GM18517 (cell line): ENCODE measurements around the gene SPOPL.
"Not testable (repeated sequence)": the region's sequence is repeated elsewhere in the genome, so short reads cannot be mapped to it uniquely, and the experiment has no call there.

Experiments used
- ATAC-seq: cut with Tn5 transposase; IDR thresholded peaks from one replicate; pipeline ENCODE4 v1.9.1; 2021; ENCODE audit warnings: mild to moderate bottlenecking, moderate library complexity; ENCODE audit not compliant: unreplicated experiment

The SPOPL gene

GRCh38 chr2:138523018-138523672 lies 21.6 kb downstream of the SPOPL start:
- peak; percentile 51 for ATAC-seq

GRCh38 chr2:138523673-138524042 lies 22.1 kb downstream of the SPOPL start:
- peak; percentile 21 for ATAC-seq

DNA sequence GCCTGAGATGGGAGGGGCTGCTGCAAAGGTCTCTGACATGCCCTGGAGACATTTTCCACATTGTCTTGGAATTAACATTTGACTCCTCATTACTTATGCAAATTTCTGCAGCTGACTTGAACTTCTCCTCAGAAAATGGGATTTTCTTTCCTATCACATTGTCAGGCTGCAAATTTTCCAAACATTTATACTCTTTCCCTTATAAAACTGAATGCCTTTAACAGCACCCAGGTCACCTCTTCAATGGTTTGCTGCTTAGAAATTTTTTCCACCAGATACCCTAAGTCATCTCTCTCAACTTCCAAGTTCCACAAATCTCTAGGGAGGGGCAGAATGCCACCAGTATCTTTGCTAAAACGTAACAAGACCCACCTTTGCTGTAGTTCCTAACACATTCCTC lies 22.8 kb downstream of the SPOPL start:
- not testable (repeated sequence) for ATAC-seq

GRCh38 chr2:138531913-138532312 lies 30.3 kb downstream of the SPOPL start:
- no peak for ATAC-seq

GRCh38 chr2:138534791-138535190 lies 33.2 kb downstream of the SPOPL start:
- no peak for ATAC-seq

DNA sequence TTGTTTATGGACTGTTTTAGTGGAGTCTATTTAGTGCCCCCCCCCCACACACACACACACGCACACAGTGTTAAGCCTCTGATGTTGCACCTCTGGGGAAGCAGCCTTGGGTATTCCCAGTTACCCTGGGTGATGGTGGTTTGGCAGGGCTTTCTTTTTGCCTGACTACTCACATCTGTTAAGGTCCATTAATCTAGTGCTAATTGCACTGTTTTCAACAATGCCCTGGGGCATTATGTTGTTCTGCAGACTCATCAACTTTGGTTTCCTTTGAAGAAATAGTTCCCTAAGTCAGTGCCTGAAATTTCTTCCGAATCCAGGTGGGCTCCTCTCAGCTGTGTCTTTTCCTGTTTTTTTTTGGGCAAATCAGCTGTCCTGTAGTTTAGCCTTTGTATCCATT lies 34.7 kb downstream of the SPOPL start:
- peak; percentile 52 for ATAC-seq

- ATAC-seq = no peak
Observed at GRCh38 chr2:138536740-138537139, 35.2 kb downstream of the SPOPL start.

- no peak for ATAC-seq
Observed at GRCh38 chr2:138537170-138537915, 35.8 kb downstream of the SPOPL start.

DNA sequence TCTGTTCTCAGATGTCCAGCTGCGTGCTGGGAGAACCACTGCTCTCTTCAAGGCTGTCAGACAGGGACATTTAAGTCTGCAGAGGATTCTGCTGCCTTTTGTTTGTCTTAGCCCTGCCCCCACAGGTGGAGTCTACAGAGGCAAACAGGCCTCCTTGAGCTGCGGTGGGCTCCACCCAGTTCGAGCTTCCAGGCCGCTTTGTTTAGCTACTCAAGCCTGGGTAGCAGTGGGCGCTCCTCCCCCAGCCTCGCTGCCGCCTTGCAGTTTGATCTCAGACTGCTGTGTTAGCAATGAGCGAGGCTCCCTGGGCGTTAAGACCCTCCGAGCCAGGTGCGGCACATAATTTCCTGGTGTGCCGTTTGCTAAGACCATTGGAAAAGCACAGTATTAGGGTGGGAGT lies 42.6 kb downstream of the SPOPL start:
- not testable (repeated sequence) for ATAC-seq

- ATAC-seq = no peak
Observed at GRCh38 chr2:138548796-138549195, 47.2 kb downstream of the SPOPL start.

- no peak for ATAC-seq
Observed at GRCh38 chr2:138550172-138550571, 48.6 kb downstream of the SPOPL start.

DNA sequence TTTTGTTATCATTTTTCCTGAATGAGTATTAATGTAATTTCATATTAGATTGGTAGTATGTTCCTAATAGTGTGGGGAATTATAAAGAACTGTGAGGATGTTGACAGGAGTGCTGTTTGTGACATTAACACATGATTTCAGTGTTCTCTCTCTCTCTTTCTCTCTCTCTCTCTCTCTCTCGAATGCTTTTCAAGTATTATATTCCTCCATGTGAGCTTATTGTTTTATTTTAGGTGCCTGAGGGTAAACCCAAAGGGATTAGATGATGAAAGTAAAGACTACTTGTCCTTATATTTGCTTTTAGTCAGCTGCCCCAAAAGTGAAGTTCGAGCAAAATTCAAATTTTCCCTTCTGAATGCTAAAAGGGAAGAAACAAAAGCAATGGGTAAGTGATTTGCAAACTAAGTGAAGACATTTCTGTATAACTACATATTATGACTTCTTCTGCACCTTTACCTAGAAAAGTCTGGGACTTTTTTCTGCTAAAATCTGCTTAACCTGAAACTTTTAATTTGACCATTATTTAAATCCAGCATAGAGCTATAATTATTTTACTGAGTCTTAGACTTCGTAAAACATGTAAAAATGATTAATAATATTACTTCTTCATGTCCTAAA lies 49.2 kb downstream of the SPOPL start:
- ATAC-seq = no peak

DNA sequence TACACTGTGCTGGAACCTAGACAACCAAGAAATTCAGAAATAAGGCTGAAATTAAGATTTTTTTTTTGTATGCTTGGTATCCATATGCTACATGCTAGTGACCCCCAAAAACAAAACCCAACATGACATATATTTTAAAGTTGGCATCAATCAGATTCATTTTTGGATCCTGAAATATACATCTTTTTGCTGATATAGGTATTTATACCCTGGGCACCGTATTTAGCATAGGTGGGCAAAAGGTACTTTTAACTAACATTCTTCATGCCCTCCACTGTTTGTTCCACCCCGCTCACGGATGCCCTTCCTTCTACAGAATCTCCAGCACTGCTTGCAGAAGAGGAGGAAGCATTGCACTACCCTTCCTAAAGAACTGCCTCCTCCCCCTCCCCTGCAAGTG lies 52.6 kb downstream of the SPOPL start:
- no peak for ATAC-seq

DNA sequence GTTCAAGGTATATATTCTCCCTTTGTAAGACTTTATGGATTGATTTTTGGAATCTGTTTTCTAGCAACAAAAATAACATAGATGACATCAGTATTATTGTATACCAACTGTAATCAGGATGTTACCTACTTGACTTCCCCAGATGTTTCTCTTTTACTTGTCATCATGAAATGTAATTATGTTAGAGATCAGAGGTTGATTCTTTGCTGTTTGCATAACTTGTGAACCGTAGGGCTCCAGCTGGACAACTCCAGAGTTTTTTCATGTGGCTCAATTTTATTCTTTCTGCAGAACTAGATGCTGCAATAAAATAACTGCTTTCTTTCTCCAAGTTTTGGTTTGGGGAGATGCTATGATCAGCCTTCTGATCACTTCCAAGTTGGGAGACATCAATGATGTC lies 58.1 kb downstream of the SPOPL start:
- no peak for ATAC-seq

GRCh38 chr2:138564586-138565229 lies 63.1 kb downstream of the SPOPL start:
- no peak for ATAC-seq

DNA sequence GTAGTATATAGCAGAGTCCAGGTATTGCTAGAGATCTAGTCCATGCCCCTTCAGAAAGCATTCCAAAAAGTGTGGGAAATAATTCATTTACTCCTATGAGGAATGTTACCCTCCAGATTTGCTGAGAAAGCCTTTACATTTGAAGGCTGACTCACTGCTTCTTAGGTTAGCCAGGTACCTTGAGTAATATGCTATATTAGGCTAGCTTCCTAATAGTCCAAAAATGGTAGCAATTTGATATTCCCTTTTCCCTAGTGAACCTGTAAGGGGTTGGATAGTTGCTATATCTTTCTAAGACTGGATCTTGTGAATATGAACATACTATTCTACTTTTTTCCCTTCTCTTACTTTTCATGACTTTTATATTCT lies 63.6 kb downstream of the SPOPL start:
- no peak for ATAC-seq

GRCh38 chr2:138572318-138572717 lies 70.7 kb downstream of the SPOPL start:
- ATAC-seq = no peak

- ATAC-seq = no peak
Observed at GRCh38 chr2:138577066-138577465, 75.5 kb downstream of the SPOPL start.

- no peak for ATAC-seq
Observed at GRCh38 chr2:138579556-138579955, 78.0 kb downstream of the SPOPL start.

GRCh38 chr2:138581909-138582308 lies 80.3 kb downstream of the SPOPL start:
- ATAC-seq = no peak

DNA sequence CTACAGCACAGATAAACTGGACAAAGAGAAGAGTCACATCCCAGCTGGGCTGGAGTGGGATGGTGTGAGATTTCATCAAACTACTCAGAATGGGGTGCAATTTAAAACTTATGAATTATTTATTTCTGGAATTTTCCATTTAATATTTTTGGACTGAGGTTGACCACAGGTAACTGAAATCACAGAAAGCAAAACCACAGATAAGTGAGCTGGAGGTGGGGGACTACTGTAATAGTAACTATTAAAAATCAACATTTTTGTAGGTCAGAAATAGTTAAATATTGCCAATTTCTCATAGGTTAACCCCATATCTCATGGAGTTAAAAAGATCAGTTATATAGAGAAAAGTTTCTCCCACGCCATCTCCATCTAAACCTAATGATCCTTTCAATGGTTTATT lies 88.1 kb downstream of the SPOPL start:
- ATAC-seq = no peak

- ATAC-seq = no peak
Observed at GRCh38 chr2:138596403-138596802, 94.8 kb downstream of the SPOPL start.
